Endothelial cell of umbilical vein (primary cell): ENCODE results near the gene PTGER2. TPM values are rescaled to one million over a fixed set of nuclear protein-coding genes. Genes with fewer than 3 reads are reported as not detected.

ENCODE experiments used
- BruUV-seq: library from RNA; stranded (reverse); fragments of 400-500 nt; replicated peaks from 2 replicates; lab custom pipeline; 2021; lab: Mats Ljungman, UMichigan
- CTCF ChIA-PET: fragments of 300-600, 350-600 bp; sonication (Branson Sonifier 250); formaldehyde crosslinking; loops from one replicate; lab custom pipeline; 2021; ENCODE audit warnings: antibody characterized with exemption, inconsistent platforms; lab: Charles Lee
- POLR2A ChIA-PET: fragments of 300-600, 350-600 bp; sonication (Branson Sonifier 250); formaldehyde crosslinking; loops from one replicate; lab custom pipeline; 2021; ENCODE audit warnings: antibody characterized with exemption, inconsistent platforms; lab: Charles Lee
- DNase-seq: peaks from one replicate; pipeline ENCODE4 v3.0.0-alpha.2; 2011; ENCODE audit warnings: low read depth, low spot score
- FAIRE-seq: peaks from 2 replicates; lab custom pipeline; 2011; peaks lifted over from hg19 to GRCh38; lab: Jason Lieb, UNC
- H2AFZ ChIP-seq: 2 replicates; pipeline ENCODE4 v1.6.0; 2012; ENCODE audit warnings: low read depth, low read length, control low read depth, inconsistent platforms
- H3K27ac ChIP-seq: 2 replicates; pipeline ENCODE4 v1.5.1; 2011; ENCODE audit warnings: low read depth, mild to moderate bottlenecking, control low read depth, low read length, moderate library complexity; ENCODE audit not compliant: insufficient read depth
- H3K27me3 ChIP-seq, 2 experiments: 2 replicates each; pipeline versions ENCODE4 v1.6.0 to v1.6.1; 2011; ENCODE audit warnings: low read length in 2 of 2, mixed read lengths in 1 of 2; ENCODE audit not compliant: control insufficient read depth in 2 of 2, insufficient read depth in 2 of 2
- H3K36me3 ChIP-seq, 2 experiments: 2 replicates in 1 of 2; 3 replicates in 1 of 2; pipeline ENCODE4 v1.5.1; 2011; ENCODE audit warnings: low read length in 2 of 2, mild to moderate bottlenecking in 1 of 2, moderate library complexity in 1 of 2; ENCODE audit not compliant: control insufficient read depth in 2 of 2, insufficient read depth in 2 of 2; ENCODE audit errors: extremely low read depth in 1 of 2
- H3K4me1 ChIP-seq: 3 replicates; pipeline ENCODE4 v1.5.1; 2011; ENCODE audit warnings: mild to moderate bottlenecking, low read length; ENCODE audit not compliant: control insufficient read depth, insufficient read depth; ENCODE audit errors: extremely low read depth
- H3K4me2 ChIP-seq: 2 replicates; pipeline ENCODE4 v1.6.1; 2011; ENCODE audit warnings: low read length, control low read depth, mixed read lengths; ENCODE audit not compliant: insufficient read depth
- H3K4me3 ChIP-seq, 3 experiments: fragments of 200-600 bp in 1 of 3; sonication (generic), shearing (Covaris generic) in 1 of 3; replicated peaks in 1 of 3; 2 replicates each; pipeline ENCODE4 v1.5.1; 2011 to 2016; ENCODE audit warnings: control low read depth in 3 of 3, low read length in 3 of 3, mild to moderate bottlenecking in 2 of 3, inconsistent platforms in 1 of 3, low read depth in 1 of 3, moderate library complexity in 1 of 3; ENCODE audit not compliant: insufficient read depth in 1 of 3
- H3K79me2 ChIP-seq: 2 replicates; pipeline ENCODE4 v1.6.0; 2012; ENCODE audit warnings: low read length, inconsistent platforms; ENCODE audit not compliant: control insufficient read depth, insufficient read depth
- H3K9ac ChIP-seq: replicated peaks from 2 replicates; pipeline ENCODE3; 2011; ENCODE audit warnings: low read length, control low read depth; ENCODE audit not compliant: insufficient read depth; ENCODE audit errors: extremely low read depth
- H3K9me1 ChIP-seq: replicated peaks from 3 replicates; pipeline ENCODE4 v1.6.0; 2011; ENCODE audit warnings: mild to moderate bottlenecking, low read length; ENCODE audit not compliant: control insufficient read depth, insufficient read depth; ENCODE audit errors: extremely low read depth
- H3K9me3 ChIP-seq: replicated peaks from 2 replicates; pipeline ENCODE4 v1.5.1; 2012; ENCODE audit warnings: low read length, inconsistent platforms; ENCODE audit not compliant: control insufficient read depth, insufficient read depth
- H4K20me1 ChIP-seq: replicated peaks from 2 replicates; pipeline ENCODE3; 2011; ENCODE audit warnings: mild to moderate bottlenecking, low read length; ENCODE audit not compliant: control insufficient read depth, insufficient read depth; ENCODE audit errors: extremely low read depth
- CTCF ChIP-seq, 2 donors: IDR thresholded peaks; 1 replicate in 1 of 2; 2 replicates in 1 of 2; pipeline ENCODE4 v1.5.1; 2011; ENCODE audit warnings: low read length in 2 of 2, mild to moderate bottlenecking in 2 of 2, moderate library complexity in 2 of 2, control low read depth in 1 of 2, inconsistent platforms in 1 of 2, low read depth in 1 of 2; ENCODE audit not compliant: insufficient read depth in 1 of 2; ENCODE audit errors: extremely low read depth in 1 of 2
- EZH2 ChIP-seq: IDR thresholded peaks from 2 replicates; pipeline ENCODE4 v1.6.1; 2012; ENCODE audit warnings: borderline replicate concordance, low read depth, mild to moderate bottlenecking, moderate library complexity, low read length, inconsistent platforms; ENCODE audit not compliant: severe bottlenecking
- FOS ChIP-seq: IDR thresholded peaks from 2 replicates; pipeline ENCODE4 v1.6.1; 2011; ENCODE audit warnings: mild to moderate bottlenecking, low read length, moderate library complexity, borderline replicate concordance; ENCODE audit not compliant: insufficient read depth
- GATA2 ChIP-seq: IDR thresholded peaks from 2 replicates; pipeline ENCODE4 v1.7.0; 2011; ENCODE audit warnings: low read depth, mild to moderate bottlenecking, moderate library complexity, mixed read lengths, low read length; ENCODE audit not compliant: insufficient read length, insufficient read depth
- JUN ChIP-seq: IDR thresholded peaks from 2 replicates; pipeline ENCODE4 v1.6.1; 2011; ENCODE audit warnings: borderline replicate concordance, low read depth; ENCODE audit not compliant: insufficient read length, insufficient read depth
- MAX ChIP-seq: IDR thresholded peaks from 2 replicates; pipeline ENCODE4 v1.6.1; 2011; ENCODE audit not compliant: insufficient read depth, insufficient read length
- MYC ChIP-seq: IDR thresholded peaks from one replicate; pipeline ENCODE4 v1.6.1; 2011; ENCODE audit warnings: mild to moderate bottlenecking, low read depth, low read length
- POLR2A ChIP-seq: IDR thresholded peaks from 2 replicates; pipeline ENCODE4 v1.6.1; 2012; ENCODE audit warnings: low read depth, mild to moderate bottlenecking, control low read depth, low read length
- POLR2AphosphoS5 ChIP-seq: IDR thresholded peaks from 2 replicates; pipeline ENCODE4 v1.6.1; 2012; ENCODE audit warnings: low read depth, mild to moderate bottlenecking, control low read depth, low read length, moderate library complexity; ENCODE audit not compliant: insufficient read depth
- dilution Hi-C: fragments of 300-500 bp; cut with MboI; formaldehyde crosslinking; loops from one replicate; pipeline ENCODE4 v1.15.0; 2019; ENCODE audit warnings: low sequenced_read_pairs; ENCODE audit not compliant: extremely low pct_ligation_motif_present
- intact Hi-C: fragments of 100-400 bp; cut with micrococcal nuclease; formaldehyde crosslinking; loops from one replicate; pipeline ENCODE4 v1.10.0; 2022
- polyA plus RNA-seq, 4 experiments: library from polyadenylated mRNA; depleted of rRNA in 3 of 4; stranded (reverse) in 3 of 4; unstranded in 1 of 4; fragments of >200 nt; gene quantifications; 2 replicates each; pipeline versions ENCODE4 v1.2.1 to v1.2.3, GENCODE V29; 2011 to 2012; ENCODE audit warnings: missing spikeins in 1 of 4
- total RNA-seq: library from RNA; stranded (reverse); gene quantifications from 2 replicates; pipeline ENCODE4 v1.2.3, GENCODE V29; 2021

PTGER2 gene
- total and polyA plus RNA-seq, 2 donors (not counting 3 experiments of a cell fraction or from before 2014, with no cell fraction given) = not detected

GRCh38 chr14:52286661-52287649, 27.2 kb upstream of the PTGER2 start:
- no TSS peak for BruUV-seq
- dilution Hi-C loops (no loop called here), intact Hi-C loops (no loop called here)
- Histone ChIP-seq H3K36me3 (no peaks in the 10 kb centered on the region), H3K9me1 (no peaks in the 10 kb centered on the region), H3K4me2 (no peak overlapping the region), H3K79me2 (no peaks in the 10 kb centered on the region), H3K9me3 (no peaks in the 10 kb centered on the region), H3K9ac (no peak overlapping the region), H4K20me1 (no peaks in the 10 kb centered on the region), H2AFZ (no peak overlapping the region), H3K27me3 (peaks cover 3 to 13% of the 10 kb centered on the region in 2 experiments), H3K27ac (no peak overlapping the region), H3K4me1 (no peaks in the 10 kb centered on the region), H3K4me3 (no peak overlapping the region)
- TF ChIP-seq GATA2 = no peak
- no peak for TF ChIP-seq POLR2A
- TF ChIP-seq POLR2AphosphoS5 = no peak
- no peak for TF ChIP-seq MAX
- TF ChIP-seq EZH2 = no peak
- no peak for TF ChIP-seq CTCF (IDR thresholded peaks at IDR 0.05; ENCODE audit: extremely low read depth in 1 of 2, insufficient read depth in 1 of 2, low read depth in 1 of 2, low read length in 2 of 2)
- no peak for TF ChIP-seq JUN
- no peak for TF ChIP-seq FOS
- TF ChIP-seq MYC = no peak
- FAIRE-seq = no peak
- CTCF ChIA-PET = interaction anchor here (0.6 to 0.7 kb wide), 2 partner anchors 11 to 104 kb away, joined by 3 to 4 read pairs; no protein-coding TSS in a partner anchor
- POLR2A ChIA-PET = no interaction called here
- DNase-seq = no peak
